ENCODE data around the gene TTC16.

The TTC16 gene

DNA sequence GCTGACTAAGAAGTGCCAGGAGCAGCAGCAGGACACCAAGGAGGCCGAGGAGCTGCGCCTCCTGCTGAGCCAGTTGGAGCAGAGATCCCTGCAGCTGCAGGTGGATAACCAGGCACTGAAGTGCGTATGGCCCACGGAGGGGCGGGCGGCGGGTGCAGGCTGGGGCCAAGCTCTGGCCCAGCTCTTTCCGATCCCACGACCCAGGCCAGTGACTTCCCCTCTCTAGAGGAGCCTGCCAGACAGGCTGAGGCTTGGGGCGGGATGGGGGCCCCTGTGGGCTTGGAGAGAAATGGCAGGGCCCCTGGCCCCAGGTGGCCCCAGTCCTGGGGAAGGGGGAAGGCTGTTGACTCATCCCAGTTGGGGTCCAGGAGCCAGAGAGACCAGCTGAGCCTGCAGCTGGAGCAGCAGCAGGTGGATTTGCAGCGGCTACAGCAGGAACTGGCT lies 4.0 kb upstream of the TTC16 start:
- Histone ChIP-seq H3K9ac (ENCODE audit: low read depth, low read length) (no peak overlapping the region), H3K4me1 (ENCODE audit: insufficient read depth, low read length) (0 out of 2 replicates have a peak, but pooled peaks cover 7% of the 10 kb centered on the region), H3K4me3 (ENCODE audit: low read length) (no peak overlapping the region), H3K27ac (ENCODE audit: low read depth, low read length) (no peak overlapping the region), H3K36me3 (ENCODE audit: insufficient read depth, low read length) (no peaks in the 10 kb centered on the region), H3K9me3 (ENCODE audit: insufficient read depth, low read depth, low read length) (no peaks in the 10 kb centered on the region), H3K27me3 (ENCODE audit: insufficient read depth, low read length) (peaks cover 5% of the 10 kb centered on the region; the same call in 1 of the 2 replicates)
- 62% methylated on average over 11 of the region's 11 CpGs for WGBS

DNA sequence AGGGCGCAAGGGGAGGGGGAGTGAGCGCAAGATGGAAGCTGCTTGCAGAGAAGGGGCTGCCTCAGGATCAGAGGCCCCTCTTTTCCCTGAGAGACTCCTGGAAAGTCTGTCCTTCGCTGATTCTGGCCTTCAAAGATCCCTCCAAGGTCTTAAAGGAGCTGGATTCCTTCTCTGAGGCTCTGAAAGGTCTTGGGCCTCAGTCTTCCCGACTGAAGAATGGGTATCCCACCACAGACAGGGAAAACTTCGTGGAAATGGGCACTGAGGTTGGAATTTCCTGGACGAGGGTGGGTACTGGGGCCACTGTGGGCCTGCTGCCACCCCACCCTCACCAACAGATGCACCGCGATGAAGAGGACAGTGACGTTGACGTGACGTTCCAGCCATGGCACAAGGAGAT lies 3.5 kb upstream of the TTC16 start:
- H3K36me3 ChIP-seq (ENCODE audit: insufficient read depth, low read length) = no peaks in the 10 kb centered on the region
- H3K27me3 ChIP-seq (ENCODE audit: insufficient read depth, low read length) = peaks cover 5% of the 10 kb centered on the region; the same call in 1 of the 2 replicates
- H3K27ac ChIP-seq (ENCODE audit: low read depth, low read length) = no peak overlapping the region
- H3K4me3 ChIP-seq (ENCODE audit: low read length) = no peak overlapping the region
- no peak overlapping the region for H3K9ac ChIP-seq (ENCODE audit: low read depth, low read length)
- no peaks in the 10 kb centered on the region for H3K9me3 ChIP-seq (ENCODE audit: insufficient read depth, low read depth, low read length)
- 86% methylated on average over 11 of the region's 11 CpGs for WGBS
- 0 out of 2 replicates have a peak, but pooled peaks cover 7% of the 10 kb centered on the region for H3K4me1 ChIP-seq (ENCODE audit: insufficient read depth, low read length)

GRCh38 chr9:127712867-127713266 lies 3.0 kb upstream of the TTC16 start:
- Histone ChIP-seq H3K36me3 (ENCODE audit: insufficient read depth, low read length) (no peaks in the 10 kb centered on the region), H3K27me3 (ENCODE audit: insufficient read depth, low read length) (peaks cover 5% of the 10 kb centered on the region; the same call in 1 of the 2 replicates), H3K4me1 (ENCODE audit: insufficient read depth, low read length) (0 out of 2 replicates have a peak, but pooled peaks cover 7% of the 10 kb centered on the region), H3K9ac (ENCODE audit: low read depth, low read length) (no peak overlapping the region), H3K27ac (ENCODE audit: low read depth, low read length) (no peak overlapping the region), H3K4me3 (ENCODE audit: low read length) (no peak overlapping the region), H3K9me3 (ENCODE audit: insufficient read depth, low read depth, low read length) (no peaks in the 10 kb centered on the region)
- 91% methylated on average over 10 of the region's 10 CpGs for WGBS

- Histone ChIP-seq H3K9me3 (ENCODE audit: insufficient read depth, low read depth, low read length) (no peaks in the 10 kb centered on the region), H3K36me3 (ENCODE audit: insufficient read depth, low read length) (no peaks in the 10 kb centered on the region), H3K27me3 (ENCODE audit: insufficient read depth, low read length) (peaks cover 5% of the 10 kb centered on the region; the same call in 1 of the 2 replicates), H3K27ac (ENCODE audit: low read depth, low read length) (no peak overlapping the region), H3K4me3 (ENCODE audit: low read length) (peak overlapping the region; percentile 73), H3K4me1 (ENCODE audit: insufficient read depth, low read length) (0 out of 2 replicates have a peak, but pooled peaks cover 7% of the 10 kb centered on the region), H3K9ac (ENCODE audit: low read depth, low read length) (no peak overlapping the region)
- WGBS = 82% methylated on average over 19 of the region's 19 CpGs
Observed at GRCh38 chr9:127714020-127714750, 1.7 kb upstream of the TTC16 start.

- WGBS = 2% methylated on average over 44 of the region's 44 CpGs
- Histone ChIP-seq H3K9ac (ENCODE audit: low read depth, low read length) (peak overlapping the region; percentile 46), H3K36me3 (ENCODE audit: insufficient read depth, low read length) (no peaks in the 10 kb centered on the region), H3K4me3 (ENCODE audit: low read length) (peak overlapping the region; percentile 73), H3K9me3 (ENCODE audit: insufficient read depth, low read depth, low read length) (no peaks in the 10 kb centered on the region), H3K27ac (ENCODE audit: low read depth, low read length) (no peak overlapping the region), H3K4me1 (ENCODE audit: insufficient read depth, low read length) (0 out of 2 replicates have a peak, but pooled peaks cover 7% of the 10 kb centered on the region), H3K27me3 (ENCODE audit: insufficient read depth, low read length) (peaks cover 5% of the 10 kb centered on the region; the same call in 1 of the 2 replicates)
Observed at GRCh38 chr9:127714951-127715469, 869 bp upstream of the TTC16 start.

DNA sequence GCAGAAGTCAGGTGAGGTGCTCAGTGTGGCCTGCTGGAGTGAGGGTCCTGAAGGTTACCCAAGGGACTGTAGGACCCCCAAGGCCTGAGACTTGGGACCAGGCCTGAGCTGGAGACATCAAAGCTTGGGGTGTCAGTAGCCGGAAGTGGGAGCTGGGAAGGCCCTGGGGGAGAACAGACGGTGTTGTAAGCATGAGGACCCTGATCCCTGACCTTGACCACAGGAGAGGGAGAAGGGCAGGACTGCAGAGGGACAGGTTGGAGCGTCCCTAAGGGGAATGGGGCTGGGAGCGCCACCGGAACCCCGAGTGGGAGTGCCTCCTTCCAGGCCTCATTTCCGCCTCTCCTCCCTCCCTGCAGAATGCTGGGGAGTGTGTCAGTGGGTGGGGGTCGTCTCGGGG lies 533 bp downstream of the TTC16 start:
- 91% methylated on average over 5 of the region's 9 CpGs for whole genome bisulfite sequencing
- 0 out of 2 replicates have a peak, but pooled peaks cover 7% of the 10 kb centered on the region for H3K4me1 ChIP-seq (ENCODE audit: insufficient read depth, low read length)
- H3K9me3 ChIP-seq (ENCODE audit: insufficient read depth, low read depth, low read length) = no peaks in the 10 kb centered on the region
- no peaks in the 10 kb centered on the region for H3K36me3 ChIP-seq (ENCODE audit: insufficient read depth, low read length)
- no peak overlapping the region for H3K9ac ChIP-seq (ENCODE audit: low read depth, low read length)
- H3K4me3 ChIP-seq (ENCODE audit: low read length) = peak overlapping the region; percentile 73; the same call in 1 of the 2 replicates
- H3K27ac ChIP-seq (ENCODE audit: low read depth, low read length) = no peak overlapping the region
- peaks cover 5% of the 10 kb centered on the region; the same call in 1 of the 2 replicates for H3K27me3 ChIP-seq (ENCODE audit: insufficient read depth, low read length)

DNA sequence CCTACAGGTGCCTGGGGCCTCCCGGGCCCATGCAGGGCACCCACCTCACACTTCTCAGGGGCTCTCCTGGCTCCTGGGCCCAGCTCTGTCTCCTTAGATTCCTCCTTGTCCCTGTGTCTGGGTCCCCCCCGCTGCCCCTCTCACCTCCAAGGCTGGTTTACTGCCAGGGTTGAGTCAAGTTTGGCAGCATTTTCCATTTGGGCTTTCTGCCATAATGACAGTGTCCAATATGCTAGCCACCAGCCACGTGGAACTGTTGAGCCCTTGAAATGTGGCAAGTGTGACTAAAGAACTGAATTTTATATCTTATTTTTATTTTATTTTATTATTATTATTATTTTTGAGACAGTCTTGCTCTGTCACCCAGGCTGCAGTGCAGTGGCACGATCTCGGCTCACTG lies 1.9 kb downstream of the TTC16 start:
- H3K4me3 ChIP-seq (ENCODE audit: low read length) = no peak overlapping the region
- H3K27ac ChIP-seq (ENCODE audit: low read depth, low read length) = no peak overlapping the region
- H3K4me1 ChIP-seq (ENCODE audit: insufficient read depth, low read length) = 0 out of 2 replicates have a peak, but pooled peaks cover 3% of the 10 kb centered on the region
- 92% methylated on average over 5 of the region's 5 CpGs for WGBS
- no peak overlapping the region for H3K9ac ChIP-seq (ENCODE audit: low read depth, low read length)
- no peaks in the 10 kb centered on the region for H3K9me3 ChIP-seq (ENCODE audit: insufficient read depth, low read depth, low read length)
- peaks cover 5% of the 10 kb centered on the region; the same call in 1 of the 2 replicates for H3K27me3 ChIP-seq (ENCODE audit: insufficient read depth, low read length)
- H3K36me3 ChIP-seq (ENCODE audit: insufficient read depth, low read length) = no peaks in the 10 kb centered on the region

GRCh38 chr9:127720031-127720864 lies 4.4 kb downstream of the TTC16 start:
- WGBS = 88% methylated on average over 12 of the region's 12 CpGs
- H3K9me3 ChIP-seq (ENCODE audit: insufficient read depth, low read depth, low read length) = no peaks in the 10 kb centered on the region
- H3K4me3 ChIP-seq (ENCODE audit: low read length) = no peak overlapping the region
- no peaks in the 10 kb centered on the region for H3K4me1 ChIP-seq (ENCODE audit: insufficient read depth, low read length)
- no peaks in the 10 kb centered on the region for H3K27me3 ChIP-seq (ENCODE audit: insufficient read depth, low read length)
- H3K9ac ChIP-seq (ENCODE audit: low read depth, low read length) = no peak overlapping the region
- H3K36me3 ChIP-seq (ENCODE audit: insufficient read depth, low read length) = no peaks in the 10 kb centered on the region
- no peak overlapping the region for H3K27ac ChIP-seq (ENCODE audit: low read depth, low read length)

DNA sequence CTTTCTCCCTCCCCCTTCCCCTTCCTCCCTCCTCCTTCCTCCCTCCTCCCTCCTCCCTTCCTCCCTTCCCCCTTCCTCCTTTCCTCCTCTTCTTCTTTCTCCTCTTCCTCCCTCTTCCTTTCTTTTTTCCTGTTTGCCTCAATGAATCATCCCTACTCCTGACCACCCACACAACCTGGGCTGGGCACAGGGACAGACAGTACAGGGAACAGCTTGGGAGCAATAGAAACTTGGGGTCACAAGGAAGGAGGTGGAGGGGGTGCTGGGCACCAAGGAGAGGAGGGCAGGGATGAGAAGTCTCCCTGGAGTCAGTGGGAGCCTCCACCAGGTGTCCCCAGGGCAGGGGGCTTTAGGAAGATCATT lies 5.0 kb downstream of the TTC16 start:
- Histone ChIP-seq H3K36me3 (ENCODE audit: insufficient read depth, low read length) (no peaks in the 10 kb centered on the region), H3K9ac (ENCODE audit: low read depth, low read length) (no peak overlapping the region), H3K4me1 (ENCODE audit: insufficient read depth, low read length) (no peaks in the 10 kb centered on the region), H3K27me3 (ENCODE audit: insufficient read depth, low read length) (no peaks in the 10 kb centered on the region), H3K4me3 (ENCODE audit: low read length) (no peak overlapping the region), H3K9me3 (ENCODE audit: insufficient read depth, low read depth, low read length) (no peaks in the 10 kb centered on the region), H3K27ac (ENCODE audit: low read depth, low read length) (no peak overlapping the region)

- H3K36me3 ChIP-seq (ENCODE audit: insufficient read depth, low read length) = no peaks in the 10 kb centered on the region
- no peak overlapping the region for H3K4me3 ChIP-seq (ENCODE audit: low read length)
- H3K9me3 ChIP-seq (ENCODE audit: insufficient read depth, low read depth, low read length) = no peaks in the 10 kb centered on the region
- 69% methylated on average over 11 of the region's 11 CpGs for WGBS
- H3K27me3 ChIP-seq (ENCODE audit: insufficient read depth, low read length) = no peaks in the 10 kb centered on the region
- no peak overlapping the region for H3K9ac ChIP-seq (ENCODE audit: low read depth, low read length)
- H3K4me1 ChIP-seq (ENCODE audit: insufficient read depth, low read length) = no peaks in the 10 kb centered on the region
- H3K27ac ChIP-seq (ENCODE audit: low read depth, low read length) = no peak overlapping the region
Observed at GRCh38 chr9:127721391-127721821, 5.5 kb downstream of the TTC16 start.
